ENCODE results near the gene ARID5B.

DNA sequence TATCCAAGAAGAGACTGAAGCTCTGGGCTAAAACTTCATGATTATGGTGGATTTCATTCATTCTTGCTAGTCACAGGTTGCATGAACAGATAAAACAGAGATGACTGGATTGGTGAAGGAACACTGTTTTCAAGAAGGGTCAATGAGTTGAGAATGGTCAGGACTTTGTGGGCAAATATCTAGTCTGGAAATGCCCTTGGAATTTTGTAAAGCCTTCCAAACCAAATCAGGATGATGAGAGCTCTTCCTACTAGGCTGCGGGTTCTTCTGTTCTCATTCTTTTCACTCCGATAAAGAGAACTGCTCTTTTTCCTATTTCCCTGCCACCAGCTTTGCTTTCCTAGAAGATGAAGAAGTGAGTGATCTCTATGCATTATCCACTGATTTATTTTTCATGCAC, 171.4 kb downstream of the ARID5B start:
- TF ChIP-seq POLR2AphosphoS5 (IDR thresholded peaks at IDR 0.05), result no peak
- TF ChIP-seq EP300 (conservative IDR thresholded peaks at IDR 0.05; ENCODE audit: poor library complexity, severe bottlenecking), result no peak
- TF ChIP-seq, protein P1, sequence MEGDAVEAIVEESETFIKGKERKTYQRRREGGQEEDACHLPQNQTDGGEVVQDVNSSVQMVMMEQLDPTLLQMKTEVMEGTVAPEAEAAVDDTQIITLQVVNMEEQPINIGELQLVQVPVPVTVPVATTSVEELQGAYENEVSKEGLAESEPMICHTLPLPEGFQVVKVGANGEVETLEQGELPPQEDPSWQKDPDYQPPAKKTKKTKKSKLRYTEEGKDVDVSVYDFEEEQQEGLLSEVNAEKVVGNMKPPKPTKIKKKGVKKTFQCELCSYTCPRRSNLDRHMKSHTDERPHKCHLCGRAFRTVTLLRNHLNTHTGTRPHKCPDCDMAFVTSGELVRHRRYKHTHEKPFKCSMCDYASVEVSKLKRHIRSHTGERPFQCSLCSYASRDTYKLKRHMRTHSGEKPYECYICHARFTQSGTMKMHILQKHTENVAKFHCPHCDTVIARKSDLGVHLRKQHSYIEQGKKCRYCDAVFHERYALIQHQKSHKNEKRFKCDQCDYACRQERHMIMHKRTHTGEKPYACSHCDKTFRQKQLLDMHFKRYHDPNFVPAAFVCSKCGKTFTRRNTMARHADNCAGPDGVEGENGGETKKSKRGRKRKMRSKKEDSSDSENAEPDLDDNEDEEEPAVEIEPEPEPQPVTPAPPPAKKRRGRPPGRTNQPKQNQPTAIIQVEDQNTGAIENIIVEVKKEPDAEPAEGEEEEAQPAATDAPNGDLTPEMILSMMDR (IDR thresholded peaks at IDR 0.05; ENCODE audit: poor library complexity, severe bottlenecking), result no peak
- no peak for TF ChIP-seq MXI1 (conservative IDR thresholded peaks at IDR 0.05; ENCODE audit: poor library complexity, severe bottlenecking)
- no peak for TF ChIP-seq SMC3 (conservative IDR thresholded peaks at IDR 0.05; ENCODE audit: poor library complexity)

Data from neural cell (in vitro differentiated cells).